Left lung (tissue), 10 donors: ENCODE measurements around the gene RREB1. TPM values are rescaled to one million over a fixed set of nuclear protein-coding genes. Genes with fewer than 3 reads are reported as not detected.

ENCODE experiments used
- ATAC-seq: fragments of 200-7000 bp; cut with Tn5 transposase; one replicate; pipeline ENCODE4 v1.9.1; 2020; ENCODE audit warnings: moderate library complexity
- DNase-seq, 4 donors: peaks; one replicate each; pipeline ENCODE4 v3.0.0-alpha.2; 2013 to 2020
- H3K27ac ChIP-seq, 2 donors: fragments of 200-600 bp; sonication (generic) in 1 of 2; one replicate each; pipeline versions ENCODE4 v1.5.0 to v1.8.0; 2020 to 2021
- H3K27me3 ChIP-seq, 2 donors: fragments of 200-600 bp; sonication (generic) in 1 of 2; one replicate each; pipeline versions ENCODE4 v1.5.0 to v1.8.0; 2020 to 2021
- H3K36me3 ChIP-seq, 2 donors: fragments of 200-600 bp; sonication (generic) in 1 of 2; one replicate each; pipeline versions ENCODE4 v1.5.0 to v1.8.0; 2020 to 2021
- H3K4me1 ChIP-seq, 2 donors: fragments of 200-600 bp; one replicate each; pipeline ENCODE4 v1.8.0; 2021
- H3K4me3 ChIP-seq, 2 donors: fragments of 200-600 bp; sonication (generic) in 1 of 2; one replicate each; pipeline versions ENCODE4 v1.5.0 to v1.8.0; 2020 to 2021; ENCODE audit warnings: mild to moderate bottlenecking in 1 of 2
- H3K9me3 ChIP-seq, 2 donors: fragments of 200-600 bp; sonication (generic) in 1 of 2; one replicate each; pipeline versions ENCODE4 v1.5.0 to v1.8.0; 2020 to 2021
- intact Hi-C, 2 donors: fragments of 100-400 bp; cut with DNase I; formaldehyde crosslinking; loops; one replicate each; pipeline versions ENCODE4 v1.11.2 to v1.14.2; 2022
- polyA plus RNA-seq, 6 donors: library from polyadenylated mRNA; unstranded; fragments of 120-200 nt; gene quantifications; one replicate each; pipeline ENCODE4 v1.2.1, GENCODE V29; 2013; ENCODE audit not compliant: insufficient read length in 6 of 6
- total RNA-seq, 2 donors: library from RNA; stranded (reverse); fragmentation: NEBNext Ultra II Directional; extraction: Animal tissue kit (Norgen Biotek cat#: 25700); gene quantifications; one replicate each; pipeline ENCODE4 v1.2.1, GENCODE V29; 2021
- TF ChIP-seq, protein P1 (sequence below), 2 donors: fragments of 200-600 bp; sonication (generic) in 1 of 2; IDR thresholded peaks; one replicate each; pipeline versions ENCODE4 v1.5.0 to v1.8.0; 2021; ENCODE audit warnings: antibody characterized with exemption in 2 of 2
- donor health status: DM: no; HTN: yes; CAD: no.
- donor health status: DM: no; HTN: no; CAD: no.

Gene RREB1
- total and polyA plus RNA-seq, 8 donors = 24.1 to 54.0 (median 27.6) TPM

DNA sequence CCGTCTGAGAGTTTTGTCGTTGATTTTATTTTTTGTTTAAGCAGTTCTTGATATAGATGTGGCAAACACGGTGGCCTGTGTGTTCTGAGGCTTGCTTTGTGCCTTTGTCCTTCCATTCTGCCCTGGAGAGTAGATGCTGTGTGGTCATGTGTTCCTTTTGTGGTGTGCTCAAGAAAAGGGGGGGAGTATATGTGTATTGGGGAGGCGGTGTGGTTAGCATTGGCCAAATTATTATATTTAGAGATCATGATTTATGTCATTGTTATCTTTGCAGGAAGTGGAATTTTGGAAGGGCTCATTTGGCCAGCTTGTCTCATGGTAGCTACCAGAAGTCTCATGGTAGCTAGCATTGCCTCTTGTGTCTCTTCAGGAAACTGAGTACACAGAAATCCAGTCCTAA is 16.4 kb downstream of the RREB1 start:
- no peaks in the 10 kb centered on the region for H3K27me3 ChIP-seq
- no peak for ATAC-seq
- TF ChIP-seq, protein P1, sequence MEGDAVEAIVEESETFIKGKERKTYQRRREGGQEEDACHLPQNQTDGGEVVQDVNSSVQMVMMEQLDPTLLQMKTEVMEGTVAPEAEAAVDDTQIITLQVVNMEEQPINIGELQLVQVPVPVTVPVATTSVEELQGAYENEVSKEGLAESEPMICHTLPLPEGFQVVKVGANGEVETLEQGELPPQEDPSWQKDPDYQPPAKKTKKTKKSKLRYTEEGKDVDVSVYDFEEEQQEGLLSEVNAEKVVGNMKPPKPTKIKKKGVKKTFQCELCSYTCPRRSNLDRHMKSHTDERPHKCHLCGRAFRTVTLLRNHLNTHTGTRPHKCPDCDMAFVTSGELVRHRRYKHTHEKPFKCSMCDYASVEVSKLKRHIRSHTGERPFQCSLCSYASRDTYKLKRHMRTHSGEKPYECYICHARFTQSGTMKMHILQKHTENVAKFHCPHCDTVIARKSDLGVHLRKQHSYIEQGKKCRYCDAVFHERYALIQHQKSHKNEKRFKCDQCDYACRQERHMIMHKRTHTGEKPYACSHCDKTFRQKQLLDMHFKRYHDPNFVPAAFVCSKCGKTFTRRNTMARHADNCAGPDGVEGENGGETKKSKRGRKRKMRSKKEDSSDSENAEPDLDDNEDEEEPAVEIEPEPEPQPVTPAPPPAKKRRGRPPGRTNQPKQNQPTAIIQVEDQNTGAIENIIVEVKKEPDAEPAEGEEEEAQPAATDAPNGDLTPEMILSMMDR (IDR thresholded peaks at IDR 0.05) = no peak
- no peak for DNase-seq
- H3K27ac ChIP-seq = peak overlapping the region in 1 of 2 donors; percentile 9
- intact Hi-C loops = no loop called here
- no peak overlapping the region for H3K4me3 ChIP-seq
- peaks cover 0 to 9% of the 10 kb centered on the region in 2 donors for H3K36me3 ChIP-seq
- H3K4me1 ChIP-seq = peaks cover 8 to 63% of the 10 kb centered on the region in 2 donors
- H3K9me3 ChIP-seq = no peaks in the 10 kb centered on the region

- Histone ChIP-seq H3K4me1 (peaks cover 10 to 69% of the 10 kb centered on the region in 2 donors), H3K36me3 (peaks cover 0 to 9% of the 10 kb centered on the region in 2 donors), H3K27ac (peak overlapping the region in 1 of 2 donors; percentile 9), H3K9me3 (no peaks in the 10 kb centered on the region), H3K4me3 (no peak overlapping the region), H3K27me3 (no peaks in the 10 kb centered on the region)
- TF ChIP-seq, protein P1 (IDR thresholded peaks at IDR 0.05) = no peak
- intact Hi-C loops = no loop called here
- DNase-seq (no peak), ATAC-seq (no peak)
Measured at GRCh38 chr6:7124636-7125035, 16.9 kb downstream of the RREB1 start.

DNA sequence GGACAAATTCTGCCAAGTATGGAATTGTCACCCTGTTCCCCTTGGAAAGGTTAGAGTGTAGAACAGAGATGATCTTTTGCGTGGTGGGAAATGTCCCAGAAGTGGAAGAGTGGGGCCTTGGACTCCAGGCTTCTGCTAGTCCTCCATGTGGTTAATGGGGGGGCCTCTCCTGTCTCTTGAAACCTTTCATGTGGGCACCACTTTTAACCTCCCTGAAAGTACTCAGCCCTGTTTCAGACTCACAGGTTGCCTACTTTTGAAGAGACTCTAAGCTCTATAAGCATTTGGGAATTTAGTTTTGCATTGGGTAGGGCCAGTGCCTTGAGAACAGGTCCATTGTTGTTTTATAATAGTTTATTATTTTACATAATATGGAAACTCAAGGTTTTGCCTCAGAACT is 17.5 kb downstream of the RREB1 start:
- Histone ChIP-seq H3K36me3 (peaks cover 0 to 9% of the 10 kb centered on the region in 2 donors), H3K4me3 (no peak overlapping the region), H3K27me3 (no peaks in the 10 kb centered on the region), H3K9me3 (no peaks in the 10 kb centered on the region), H3K27ac (peak overlapping the region in 1 of 2 donors; percentile 9), H3K4me1 (peaks cover 10 to 75% of the 10 kb centered on the region in 2 donors)
- no peak for ATAC-seq
- no peak for DNase-seq
- TF ChIP-seq, protein P1 (IDR thresholded peaks at IDR 0.05) = no peak
- intact Hi-C loops = no loop called here

DNA sequence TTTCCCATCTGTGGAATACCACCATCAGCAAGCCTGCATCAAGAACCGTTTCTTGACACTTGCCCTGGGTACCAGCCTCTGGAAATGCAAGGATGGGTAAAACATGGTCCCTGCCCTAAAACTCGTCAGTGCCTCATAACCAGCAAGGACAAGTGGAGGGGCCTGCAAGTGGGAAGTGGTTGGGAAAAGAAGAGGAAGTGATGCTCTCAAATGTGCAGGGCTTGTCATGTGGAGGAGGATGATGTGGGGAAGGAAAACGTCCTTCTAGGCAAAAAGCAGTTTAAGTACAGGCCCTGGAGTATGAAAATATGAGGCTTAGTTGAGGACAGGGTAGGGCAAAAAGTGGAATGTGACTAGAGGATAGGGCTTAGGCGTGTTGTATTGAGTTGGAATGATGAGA is 19.0 kb downstream of the RREB1 start:
- Histone ChIP-seq H3K27me3 (no peaks in the 10 kb centered on the region), H3K4me1 (peaks cover 10 to 86% of the 10 kb centered on the region in 2 donors), H3K4me3 (no peak overlapping the region), H3K9me3 (no peaks in the 10 kb centered on the region), H3K36me3 (peaks cover 0 to 9% of the 10 kb centered on the region in 2 donors), H3K27ac (peak overlapping the region in 1 of 2 donors; percentile 42)
- intact Hi-C loops = no loop called here
- DNase-seq (no peak), ATAC-seq (peak; percentile 5)
- TF ChIP-seq, protein P1 (IDR thresholded peaks at IDR 0.05) = no peak

DNA sequence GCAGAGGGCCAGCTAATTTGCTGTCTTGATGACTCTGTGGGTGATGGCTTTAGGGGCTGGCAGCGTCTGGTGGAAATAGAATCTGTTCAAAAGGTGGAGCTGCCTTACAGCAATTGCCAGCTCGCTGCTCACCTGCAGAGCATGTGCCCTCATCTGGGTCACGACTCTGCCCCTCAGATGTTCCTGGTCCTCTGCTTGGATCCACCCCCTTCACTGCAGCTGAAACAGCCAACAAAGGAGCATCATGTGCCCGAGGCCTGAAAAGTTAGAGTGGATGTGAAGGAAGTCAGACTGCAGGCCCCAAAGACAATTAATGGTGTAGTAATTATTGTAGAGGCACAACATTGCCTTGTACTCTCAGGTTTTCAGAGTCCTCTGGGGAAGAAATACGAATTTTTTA is 19.9 kb downstream of the RREB1 start:
- TF ChIP-seq, protein P1 (IDR thresholded peaks at IDR 0.05) = no peak
- peaks cover 10 to 86% of the 10 kb centered on the region in 2 donors for H3K4me1 ChIP-seq
- no peaks in the 10 kb centered on the region for H3K9me3 ChIP-seq
- peak overlapping the region in 1 of 2 donors; percentile 42 for H3K27ac ChIP-seq
- H3K4me3 ChIP-seq = no peak overlapping the region
- ATAC-seq (no peak), DNase-seq (no peak)
- H3K27me3 ChIP-seq = no peaks in the 10 kb centered on the region
- peaks cover 0 to 3% of the 10 kb centered on the region in 2 donors for H3K36me3 ChIP-seq
- intact Hi-C loops = no loop called here
